Esophagus squamous epithelium (tissue), 5 donors: ENCODE data around the gene FXYD5. TPM values are rescaled to one million over a fixed set of nuclear protein-coding genes. Genes with fewer than 3 reads are reported as not detected.

ENCODE experiments used
- DNase-seq: peaks from one replicate; lab custom pipeline; 2025; lab: John Stamatoyannopoulos, UW
- H3K27ac ChIP-seq, 4 donors: fragments of 200-600 bp; sonication (generic); one replicate each; pipeline ENCODE4 v1.5.1; 2016 to 2019; ENCODE audit warnings: mild to moderate bottlenecking in 1 of 4
- H3K27me3 ChIP-seq, 4 donors: fragments of 200-600 bp; sonication (generic); 1 replicate in 3 of 4; 2 replicates in 1 of 4; pipeline versions ENCODE4 v1.5.1 to v1.6.0; 2017 to 2021; ENCODE audit warnings: antibody characterized with exemption in 1 of 4
- H3K36me3 ChIP-seq, 3 donors: fragments of 200-600 bp; sonication (generic); one replicate each; pipeline ENCODE4 v1.5.1; 2016 to 2019
- H3K4me1 ChIP-seq, 3 donors: fragments of 200-600 bp; sonication (generic); one replicate each; pipeline ENCODE4 v1.5.1; 2017 to 2019
- H3K4me3 ChIP-seq, 4 donors: fragments of 200-600 bp; sonication (generic); 1 replicate in 3 of 4; 2 replicates in 1 of 4; pipeline ENCODE4 v1.5.1; 2016 to 2019; ENCODE audit warnings: mild to moderate bottlenecking in 2 of 4, moderate library complexity in 1 of 4
- H3K9me3 ChIP-seq, 3 donors: fragments of 200-600 bp; sonication (generic); one replicate each; pipeline ENCODE4 v1.5.1; 2016 to 2019
- POLR2A ChIP-seq, 4 donors: fragments of 450-650 bp; IDR thresholded peaks; one replicate each; pipeline ENCODE4 v1.6.1; 2017; ENCODE audit warnings: antibody characterized with exemption in 4 of 4, mild to moderate bottlenecking in 4 of 4, moderate library complexity in 3 of 4
- WGBS, 2 donors: methylation state at CpG; one replicate each; pipeline ENCODE4 v1.1.5; 2018; 5-methylcytosine and 5-hydroxymethylcytosine counted together
- intact Hi-C: fragments of 100-400 bp; cut with DNase I; formaldehyde crosslinking; loops from one replicate; pipeline ENCODE4 v1.15.0; 2022
- total RNA-seq, 4 donors: library from RNA; depleted of rRNA; stranded (reverse); fragments of >200 nt; gene quantifications; one replicate each; pipeline ENCODE4 v1.1.0, GENCODE V29; 2016
- TF ChIP-seq, protein P1 (sequence below), 6 experiments: fragments of 450-650 bp in 4 of 6; fragments of 200-600 bp in 2 of 6; sonication (generic) in 2 of 6; IDR thresholded peaks; one replicate each; pipeline ENCODE4 v1.5.1; 2016 to 2019; ENCODE audit warnings: antibody characterized with exemption in 6 of 6, mild to moderate bottlenecking in 4 of 6, moderate library complexity in 4 of 6
- donor health status: DM: yes; HTN: yes; CAD: no.

Gene FXYD5
- total RNA-seq, 4 donors from 2014 or later: 39.3 to 146 (median 45.7) TPM

DNA sequence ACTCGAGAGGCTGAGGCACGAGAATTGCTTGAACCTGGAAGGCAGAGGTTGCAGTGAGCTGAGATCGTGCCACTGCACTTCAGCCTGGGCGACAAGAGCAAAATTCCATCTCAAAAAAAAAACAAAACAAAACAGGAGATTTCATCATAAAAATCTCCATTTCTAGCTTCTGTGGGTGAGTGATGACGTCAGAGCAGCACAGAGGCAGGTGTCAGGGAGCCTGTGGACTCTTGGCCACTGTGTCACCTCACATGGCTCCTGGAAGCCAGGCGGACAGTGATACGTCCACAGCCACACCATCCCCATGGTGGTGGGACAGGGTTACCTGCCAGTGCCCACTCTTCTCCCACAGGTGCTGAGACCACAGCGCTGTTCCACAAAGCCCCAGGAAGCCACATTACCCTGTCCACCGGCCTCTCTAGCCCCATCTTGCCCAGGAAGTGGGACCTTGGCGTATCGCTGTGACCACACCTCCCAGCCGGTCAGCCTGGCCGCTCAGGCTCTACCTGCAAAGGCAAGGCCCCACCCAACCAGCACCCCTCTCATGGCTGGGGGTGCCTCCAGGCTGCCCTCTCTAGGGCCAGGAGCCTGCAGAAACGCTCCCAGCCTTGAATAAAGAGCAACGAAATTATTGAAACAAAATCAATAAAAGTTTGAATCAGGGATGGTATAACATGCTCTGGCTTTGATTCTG lies 41.4 kb upstream of the FXYD5 start:
- no peak for TF ChIP-seq POLR2A (IDR thresholded peaks at IDR 0.05)
- TF ChIP-seq, protein P1, sequence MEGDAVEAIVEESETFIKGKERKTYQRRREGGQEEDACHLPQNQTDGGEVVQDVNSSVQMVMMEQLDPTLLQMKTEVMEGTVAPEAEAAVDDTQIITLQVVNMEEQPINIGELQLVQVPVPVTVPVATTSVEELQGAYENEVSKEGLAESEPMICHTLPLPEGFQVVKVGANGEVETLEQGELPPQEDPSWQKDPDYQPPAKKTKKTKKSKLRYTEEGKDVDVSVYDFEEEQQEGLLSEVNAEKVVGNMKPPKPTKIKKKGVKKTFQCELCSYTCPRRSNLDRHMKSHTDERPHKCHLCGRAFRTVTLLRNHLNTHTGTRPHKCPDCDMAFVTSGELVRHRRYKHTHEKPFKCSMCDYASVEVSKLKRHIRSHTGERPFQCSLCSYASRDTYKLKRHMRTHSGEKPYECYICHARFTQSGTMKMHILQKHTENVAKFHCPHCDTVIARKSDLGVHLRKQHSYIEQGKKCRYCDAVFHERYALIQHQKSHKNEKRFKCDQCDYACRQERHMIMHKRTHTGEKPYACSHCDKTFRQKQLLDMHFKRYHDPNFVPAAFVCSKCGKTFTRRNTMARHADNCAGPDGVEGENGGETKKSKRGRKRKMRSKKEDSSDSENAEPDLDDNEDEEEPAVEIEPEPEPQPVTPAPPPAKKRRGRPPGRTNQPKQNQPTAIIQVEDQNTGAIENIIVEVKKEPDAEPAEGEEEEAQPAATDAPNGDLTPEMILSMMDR (IDR thresholded peaks at IDR 0.05): no peak
- no peaks in the 10 kb centered on the region for H3K27me3 ChIP-seq
- intact Hi-C loops: no loop called here
- no peaks in the 10 kb centered on the region for H3K9me3 ChIP-seq
- H3K4me3 ChIP-seq: no peak overlapping the region
- DNase-seq: no peak
- no peaks in the 10 kb centered on the region for H3K36me3 ChIP-seq
- H3K4me1 ChIP-seq: peaks cover 12 to 96% (median 19%) of the 10 kb centered on the region in 3 donors
- 68 to 78% methylated on average over 10 to 13 of the region's 15 CpGs for WGBS, 2 donors
- H3K27ac ChIP-seq: peak overlapping the region in 3 of 4 donors; percentile 43 to 93 (median 51)

- Histone ChIP-seq H3K4me3 (peak overlapping the region; percentile 52 to 65 (median 58)), H3K9me3 (no peaks in the 10 kb centered on the region), H3K27me3 (no peaks in the 10 kb centered on the region), H3K36me3 (no peaks in the 10 kb centered on the region), H3K27ac (peak overlapping the region; percentile 91 to 95 (median 93)), H3K4me1 (peaks cover 12 to 96% (median 13%) of the 10 kb centered on the region in 3 donors)
- intact Hi-C loops: no loop called here
- TF ChIP-seq, protein P1 (IDR thresholded peaks at IDR 0.05): peak; percentile 93 to 99 (median 97)
- TF ChIP-seq POLR2A (IDR thresholded peaks at IDR 0.05): peak in 1 of 4 donors; percentile 12
- 1 to 5% methylated on average over 10 to 15 of the region's 23 CpGs for WGBS, 2 donors
- no peak for DNase-seq
Measured at GRCh38 chr19:35114353-35115176, 40.0 kb upstream of the FXYD5 start.

DNA sequence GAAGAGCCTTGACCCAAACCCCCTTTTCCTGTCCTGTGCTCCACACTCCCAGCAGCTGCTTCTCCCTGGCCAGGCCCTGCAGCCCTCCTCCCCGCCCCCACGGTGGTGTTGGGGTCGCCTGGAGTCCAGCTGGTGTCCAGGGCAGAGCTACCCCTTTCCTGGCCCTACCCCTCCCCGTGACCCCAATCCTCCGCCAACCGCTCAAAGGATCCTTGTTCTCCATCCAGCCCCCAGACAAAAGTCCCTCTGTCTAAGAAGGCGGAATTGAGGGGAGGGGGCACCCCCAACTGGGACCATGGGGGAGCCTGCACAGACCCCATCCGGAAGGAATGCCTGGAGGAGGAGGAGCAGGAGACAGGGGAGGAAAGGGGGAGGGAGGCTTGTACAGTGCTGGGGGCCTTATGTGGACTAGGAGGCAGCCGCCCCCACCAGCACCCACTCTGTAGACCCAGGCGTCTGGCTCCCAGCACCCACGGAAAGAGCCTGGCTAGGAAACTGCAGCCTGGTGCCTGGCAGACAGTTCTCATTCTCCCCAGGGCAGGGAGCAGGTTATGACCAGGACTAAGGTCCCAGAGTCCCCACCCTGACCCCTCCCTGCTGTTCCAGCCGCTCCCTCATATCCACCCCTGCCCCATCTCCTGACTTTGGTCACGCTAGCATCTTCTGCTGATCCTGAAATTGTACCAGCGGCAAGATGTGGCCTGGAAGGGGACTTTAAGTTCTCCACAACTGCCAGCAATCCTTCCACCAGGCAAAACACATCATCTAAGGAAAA lies 39.2 kb upstream of the FXYD5 start, which contains the start of gene FXYD3:
Gene FXYD3 (plus strand): TSS at position 647 of the 775 bp plus-strand sequence. CDS start 3,554 bp downstream, outside the sequence.
- peak in 1 of 4 donors; percentile 35 for TF ChIP-seq POLR2A (IDR thresholded peaks at IDR 0.05)
- TF ChIP-seq, protein P1 (IDR thresholded peaks at IDR 0.05): no peak
- 20 to 23% methylated on average over 3 to 7 of the region's 14 CpGs for WGBS, 2 donors
- H3K9me3 ChIP-seq: no peaks in the 10 kb centered on the region
- H3K27me3 ChIP-seq: no peaks in the 10 kb centered on the region
- H3K4me1 ChIP-seq: peaks cover 15 to 96% (median 20%) of the 10 kb centered on the region in 3 donors
- no peaks in the 10 kb centered on the region for H3K36me3 ChIP-seq
- H3K4me3 ChIP-seq: peak within 1 kb of the TSS; percentile 52 to 65 (median 58)
- no peak for DNase-seq
- peak within 1 kb of the TSS; percentile 91 to 95 (median 93) for H3K27ac ChIP-seq
- intact Hi-C loops: no loop called here

DNA sequence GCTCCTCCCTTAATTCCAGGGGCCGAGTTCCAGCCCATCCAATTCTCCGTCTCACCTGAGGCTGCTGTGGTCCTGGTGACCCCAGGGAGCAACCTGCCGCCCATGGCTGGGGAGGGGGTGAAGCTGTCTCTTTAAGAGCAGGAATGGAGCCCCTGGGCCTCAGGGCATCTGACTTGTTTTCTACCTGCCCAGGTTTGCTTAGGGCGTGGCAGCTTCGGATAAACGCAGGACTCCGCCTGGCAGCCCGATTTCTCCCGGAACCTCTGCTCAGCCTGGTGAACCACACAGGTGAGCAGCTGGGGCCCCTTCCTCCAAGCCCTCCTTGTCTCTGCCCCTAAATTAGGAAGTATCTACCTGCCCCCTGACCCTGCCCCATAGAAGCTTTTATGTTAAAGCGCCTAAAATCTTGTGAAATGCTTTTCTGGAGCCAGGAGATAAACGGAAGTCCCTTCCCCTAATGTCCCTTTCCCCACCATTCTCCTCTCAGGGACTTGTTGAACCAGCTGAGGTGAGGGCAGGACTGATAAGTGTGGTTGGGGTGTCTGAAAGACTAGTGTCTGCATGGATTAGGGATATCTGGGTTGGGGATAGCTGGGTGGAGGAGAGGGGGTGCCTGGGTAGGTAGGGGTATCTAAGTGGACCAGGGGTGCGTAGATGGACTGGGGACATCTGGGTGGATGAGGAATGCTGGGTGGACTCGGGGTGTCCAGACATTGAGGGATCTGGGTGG lies 38.3 kb upstream of the FXYD5 start:
- Histone ChIP-seq H3K27ac (peak overlapping the region; percentile 91 to 95 (median 93)), H3K9me3 (no peaks in the 10 kb centered on the region), H3K4me3 (peak overlapping the region; percentile 52 to 65 (median 58)), H3K27me3 (no peaks in the 10 kb centered on the region), H3K4me1 (peaks cover 21 to 96% (median 27%) of the 10 kb centered on the region in 3 donors), H3K36me3 (peaks cover 0 to 2% (median 0%) of the 10 kb centered on the region in 3 donors)
- TF ChIP-seq POLR2A (IDR thresholded peaks at IDR 0.05): peak in 2 of 4 donors; percentile 70 to 73
- TF ChIP-seq, protein P1 (IDR thresholded peaks at IDR 0.05): no peak
- intact Hi-C loops: no loop called here
- no peak for DNase-seq
- 42 to 53% methylated on average over 9 to 10 of the region's 13 CpGs for WGBS, 2 donors
